ENCODE data around the gene TJP2.

Gene TJP2

GRCh38 chr9:69173891-69174615 lies at the start of gene TJP2:
TJP2 (plus strand) TSS chr9:69174277; CDS start chr9:69174373, 96 bp downstream.
- no peak for DNase-seq (ENCODE audit: low read depth)

GRCh38 chr9:69130456-69131441 lies 43.3 kb upstream of the TJP2 start:
- peak; percentile 67 for DNase-seq (ENCODE audit: low read depth)

GRCh38 chr9:69131682-69132081 lies 42.4 kb upstream of the TJP2 start:
- peak; percentile 88 for DNase-seq (ENCODE audit: low read depth)

- DNase-seq (ENCODE audit: low read depth): no peak
These were observed 41.7 kb upstream of the TJP2 start for GRCh38 chr9:69132361-69132760.

GRCh38 chr9:69134412-69134811 lies 39.7 kb upstream of the TJP2 start:
- DNase-seq (ENCODE audit: low read depth): no peak

- DNase-seq (ENCODE audit: low read depth): no peak
These were observed 37.9 kb upstream of the TJP2 start for GRCh38 chr9:69136185-69136584.

GRCh38 chr9:69136779-69137178 lies 37.3 kb upstream of the TJP2 start:
- no peak for DNase-seq (ENCODE audit: low read depth)

GRCh38 chr9:69137311-69137710 lies 36.8 kb upstream of the TJP2 start:
- DNase-seq (ENCODE audit: low read depth): no peak

GRCh38 chr9:69139596-69139995 lies 34.5 kb upstream of the TJP2 start:
- DNase-seq (ENCODE audit: low read depth): no peak

- no peak for DNase-seq (ENCODE audit: low read depth)
These were observed 33.8 kb upstream of the TJP2 start for GRCh38 chr9:69140123-69140735.

GRCh38 chr9:69141851-69142250 lies 32.2 kb upstream of the TJP2 start:
- DNase-seq (ENCODE audit: low read depth): no peak

- no peak for DNase-seq (ENCODE audit: low read depth)
These were observed 30.8 kb upstream of the TJP2 start for GRCh38 chr9:69143291-69143690.

GRCh38 chr9:69145144-69145715 lies 28.8 kb upstream of the TJP2 start:
- no peak for DNase-seq (ENCODE audit: low read depth)

GRCh38 chr9:69147041-69147834 lies 26.8 kb upstream of the TJP2 start:
- no peak for DNase-seq (ENCODE audit: low read depth)

- DNase-seq (ENCODE audit: low read depth): no peak
These were observed 24.7 kb upstream of the TJP2 start for GRCh38 chr9:69149321-69149807.

- no peak for DNase-seq (ENCODE audit: low read depth)
These were observed 22.6 kb upstream of the TJP2 start for GRCh38 chr9:69151506-69151905.

GRCh38 chr9:69153707-69154521 lies 20.2 kb upstream of the TJP2 start:
- no peak for DNase-seq (ENCODE audit: low read depth)

- DNase-seq (ENCODE audit: low read depth): no peak
These were observed 18.6 kb upstream of the TJP2 start for GRCh38 chr9:69155341-69156030.

GRCh38 chr9:69157751-69158466 lies 16.2 kb upstream of the TJP2 start:
- no peak for DNase-seq (ENCODE audit: low read depth)
